22Rv1 (cell line): ENCODE results near the gene ZNF778.

Source experiments
- ZFX ChIP-seq: fragments of 450-650 bp; IDR thresholded peaks from 2 replicates; pipeline ENCODE4 v1.6.1; 2017; ENCODE audit warnings: antibody characterized with exemption, borderline replicate concordance
- TF ChIP-seq, protein P1 (sequence below): fragments of 450-650 bp; IDR thresholded peaks from 2 replicates; pipeline ENCODE4 v1.5.1; 2017; ENCODE audit warnings: mild to moderate bottlenecking

DNA sequence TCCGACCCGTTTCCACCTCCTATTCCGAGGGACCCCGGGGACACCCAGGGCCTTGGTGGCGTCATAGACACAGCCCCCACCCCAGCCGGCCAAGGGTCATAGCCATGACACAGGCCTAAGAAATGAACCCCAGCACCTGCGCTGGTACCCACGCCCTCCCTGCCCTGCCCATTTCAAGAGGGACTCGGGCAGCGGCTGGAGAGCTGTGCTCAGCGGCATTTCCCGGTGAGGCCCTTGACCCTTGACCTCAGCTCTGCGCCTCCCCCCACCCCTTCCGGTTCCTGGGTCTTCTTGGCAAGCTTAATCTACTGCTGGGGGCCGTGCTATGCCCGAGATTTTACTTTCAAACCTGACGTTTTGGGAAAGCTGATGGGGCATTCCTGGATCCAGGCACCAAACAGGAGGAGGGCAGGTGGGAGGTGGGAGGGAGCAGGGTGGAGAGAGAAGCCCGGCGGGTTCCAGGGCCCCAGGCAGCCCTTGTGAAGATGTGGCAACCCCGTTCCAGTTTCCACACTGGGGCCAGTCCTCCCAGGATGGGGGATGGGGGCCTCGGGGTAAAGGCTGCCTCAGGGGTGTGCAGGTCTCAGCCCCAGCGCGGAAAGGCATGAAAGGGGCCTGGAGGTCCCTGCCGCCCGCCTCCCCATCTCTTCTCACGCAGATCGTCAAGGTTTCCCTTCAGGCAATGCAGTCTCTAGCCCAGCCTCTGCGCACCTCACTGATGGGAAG, 17.2 kb upstream of the ZNF778 start, which contains the start of gene SLC22A31:
- TF ChIP-seq, protein P1, sequence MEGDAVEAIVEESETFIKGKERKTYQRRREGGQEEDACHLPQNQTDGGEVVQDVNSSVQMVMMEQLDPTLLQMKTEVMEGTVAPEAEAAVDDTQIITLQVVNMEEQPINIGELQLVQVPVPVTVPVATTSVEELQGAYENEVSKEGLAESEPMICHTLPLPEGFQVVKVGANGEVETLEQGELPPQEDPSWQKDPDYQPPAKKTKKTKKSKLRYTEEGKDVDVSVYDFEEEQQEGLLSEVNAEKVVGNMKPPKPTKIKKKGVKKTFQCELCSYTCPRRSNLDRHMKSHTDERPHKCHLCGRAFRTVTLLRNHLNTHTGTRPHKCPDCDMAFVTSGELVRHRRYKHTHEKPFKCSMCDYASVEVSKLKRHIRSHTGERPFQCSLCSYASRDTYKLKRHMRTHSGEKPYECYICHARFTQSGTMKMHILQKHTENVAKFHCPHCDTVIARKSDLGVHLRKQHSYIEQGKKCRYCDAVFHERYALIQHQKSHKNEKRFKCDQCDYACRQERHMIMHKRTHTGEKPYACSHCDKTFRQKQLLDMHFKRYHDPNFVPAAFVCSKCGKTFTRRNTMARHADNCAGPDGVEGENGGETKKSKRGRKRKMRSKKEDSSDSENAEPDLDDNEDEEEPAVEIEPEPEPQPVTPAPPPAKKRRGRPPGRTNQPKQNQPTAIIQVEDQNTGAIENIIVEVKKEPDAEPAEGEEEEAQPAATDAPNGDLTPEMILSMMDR, result no peak
- no peak for TF ChIP-seq ZFX
